Progenitor cell of endocrine pancreas (in vitro differentiated cells): ENCODE results near the gene SPNS2. TPM values are rescaled to one million over a fixed set of nuclear protein-coding genes. Genes with fewer than 3 reads are reported as not detected.

Experiments used
- DNase-seq: peaks from one replicate; pipeline ENCODE4 v3.0.0; 2021; ENCODE audit warnings: low spot score; ENCODE audit not compliant: unreplicated experiment
- H3K27ac Mint-ChIP-seq: 2 replicates; pipeline ENCODE4 v1.8.0; 2021; ENCODE audit warnings: mild to moderate bottlenecking, moderate library complexity, mixed read lengths
- H3K27me3 Mint-ChIP-seq: 2 replicates; pipeline ENCODE4 v1.8.0; 2021; ENCODE audit warnings: mixed read lengths
- H3K36me3 Mint-ChIP-seq: 2 replicates; pipeline ENCODE4 v1.8.0; 2022; ENCODE audit warnings: mixed read lengths; ENCODE audit not compliant: insufficient read depth
- H3K4me1 Mint-ChIP-seq: 2 replicates; pipeline ENCODE4 v1.8.0; 2021; ENCODE audit warnings: low read depth, mixed read lengths
- H3K4me3 Mint-ChIP-seq: 2 replicates; pipeline ENCODE4 v1.8.0; 2021; ENCODE audit warnings: low read depth, mild to moderate bottlenecking, moderate library complexity, mixed read lengths
- H3K9me3 Mint-ChIP-seq: 2 replicates; pipeline ENCODE4 v1.8.0; 2021; ENCODE audit warnings: low read depth, mixed read lengths
- CTCF ChIP-seq: fragments of 200-600 bp; sonication (generic); IDR thresholded peaks from one replicate; pipeline ENCODE4 v1.5.0; 2021; ENCODE audit warnings: antibody characterized with exemption, mild to moderate bottlenecking; ENCODE audit not compliant: unreplicated experiment
- total RNA-seq: library from RNA; stranded (reverse); gene quantifications from 2 replicates; pipeline ENCODE4 v1.2.1, GENCODE V29; 2021

Gene SPNS2
- total RNA-seq, 1 donor from 2014 or later, result 0.60 TPM

- Mint-ChIP-seq H3K9me3 (no peaks in the 10 kb centered on the region), H3K4me1 (peaks cover 23% of the 10 kb centered on the region), H3K27me3 (peaks cover 19% of the 10 kb centered on the region), H3K36me3 (no peaks in the 10 kb centered on the region), H3K27ac (no peak overlapping the region), H3K4me3 (no peak overlapping the region)
- TF ChIP-seq CTCF, result no peak
- no peak for DNase-seq
Measured at GRCh38 chr17:4523946-4524345, 25.3 kb downstream of the SPNS2 start.

GRCh38 chr17:4525691-4526397 lies 27.2 kb downstream of the SPNS2 start:
- no peaks in the 10 kb centered on the region for H3K9me3 Mint-ChIP-seq
- TF ChIP-seq CTCF, result no peak
- no peak overlapping the region for H3K4me3 Mint-ChIP-seq
- H3K36me3 Mint-ChIP-seq, result no peaks in the 10 kb centered on the region
- peaks cover 22% of the 10 kb centered on the region for H3K27me3 Mint-ChIP-seq
- H3K4me1 Mint-ChIP-seq, result peaks cover 21% of the 10 kb centered on the region
- H3K27ac Mint-ChIP-seq, result no peak overlapping the region
- DNase-seq, result no peak

GRCh38 chr17:4527134-4527533 lies 28.5 kb downstream of the SPNS2 start:
- no peak overlapping the region for H3K4me3 Mint-ChIP-seq
- no peak for DNase-seq
- no peaks in the 10 kb centered on the region for H3K9me3 Mint-ChIP-seq
- H3K36me3 Mint-ChIP-seq, result no peaks in the 10 kb centered on the region
- no peak overlapping the region for H3K27ac Mint-ChIP-seq
- no peak for TF ChIP-seq CTCF
- peaks cover 26% of the 10 kb centered on the region for H3K27me3 Mint-ChIP-seq
- peaks cover 13% of the 10 kb centered on the region for H3K4me1 Mint-ChIP-seq

GRCh38 chr17:4527566-4528125 lies 29.0 kb downstream of the SPNS2 start:
- no peak for DNase-seq
- no peak for TF ChIP-seq CTCF
- no peaks in the 10 kb centered on the region for H3K36me3 Mint-ChIP-seq
- H3K27me3 Mint-ChIP-seq, result peaks cover 30% of the 10 kb centered on the region
- H3K9me3 Mint-ChIP-seq, result no peaks in the 10 kb centered on the region
- no peak overlapping the region for H3K27ac Mint-ChIP-seq
- no peak overlapping the region for H3K4me3 Mint-ChIP-seq
- peaks cover 8% of the 10 kb centered on the region for H3K4me1 Mint-ChIP-seq

- no peak overlapping the region for H3K4me3 Mint-ChIP-seq
- no peak for TF ChIP-seq CTCF
- H3K36me3 Mint-ChIP-seq, result no peaks in the 10 kb centered on the region
- peaks cover 2% of the 10 kb centered on the region for H3K4me1 Mint-ChIP-seq
- H3K27ac Mint-ChIP-seq, result peak overlapping the region; percentile 23
- DNase-seq, result no peak
- no peaks in the 10 kb centered on the region for H3K9me3 Mint-ChIP-seq
- H3K27me3 Mint-ChIP-seq, result peaks cover 35% of the 10 kb centered on the region
Measured at GRCh38 chr17:4529533-4530152, 31.0 kb downstream of the SPNS2 start.
